Tibial nerve (tissue), 4 donors: ENCODE data around the gene PSMA5. TPM values are rescaled to one million over a fixed set of nuclear protein-coding genes. Genes with fewer than 3 reads are reported as not detected.
A peak's percentile ranks its signal among the peaks of the same experiment; 100 is the strongest.

Experiments
- DNase-seq, 2 donors: peaks; one replicate each; pipeline ENCODE4 v3.0.0-alpha.2; 2019; ENCODE audit warnings: low spot score in 2 of 2
- H3K27ac ChIP-seq, 4 donors: fragments of 200-600 bp; sonication (generic) in 3 of 4; one replicate each; pipeline ENCODE4 v1.5.1; 2017 to 2019; ENCODE audit warnings: mild to moderate bottlenecking in 1 of 4
- H3K27me3 ChIP-seq, 2 donors: fragments of 200-600 bp; sonication (generic) in 1 of 2; one replicate each; pipeline versions ENCODE4 v1.5.1 to v1.6.0; 2017 to 2019
- H3K36me3 ChIP-seq, 3 donors: fragments of 200-600 bp; sonication (generic); one replicate each; pipeline ENCODE4 v1.5.1; 2018 to 2019
- H3K4me1 ChIP-seq, 4 donors: fragments of 200-600 bp; sonication (generic) in 3 of 4; one replicate each; pipeline ENCODE4 v1.5.1; 2017 to 2019
- H3K4me3 ChIP-seq, 4 donors: fragments of 200-600 bp; sonication (generic) in 3 of 4; one replicate each; pipeline ENCODE4 v1.5.1; 2017 to 2019; ENCODE audit warnings: mild to moderate bottlenecking in 1 of 4, moderate library complexity in 1 of 4
- H3K9me3 ChIP-seq, 4 donors: fragments of 200-600 bp; sonication (generic) in 3 of 4; one replicate each; pipeline ENCODE4 v1.5.1; 2017 to 2019
- EP300 ChIP-seq, 2 donors: sonication (generic); formaldehyde crosslinking; IDR thresholded peaks; one replicate each; pipeline ENCODE4 v1.6.1; 2017; ENCODE audit warnings: antibody characterized with exemption in 2 of 2, mild to moderate bottlenecking in 1 of 2
- POLR2A ChIP-seq, 2 donors: fragments of 450-650 bp; IDR thresholded peaks; one replicate each; pipeline ENCODE4 v1.6.1; 2017; ENCODE audit warnings: antibody characterized with exemption in 2 of 2, mild to moderate bottlenecking in 2 of 2, moderate library complexity in 2 of 2
- WGBS, 2 donors: methylation state at CpG; one replicate each; pipeline ENCODE4 v1.1.5; 2018; 5-methylcytosine and 5-hydroxymethylcytosine counted together
- total RNA-seq, 4 donors: library from RNA; depleted of rRNA; stranded (reverse); fragments of >200 nt; gene quantifications; one replicate each; pipeline ENCODE4 v1.1.0, GENCODE V29; 2016
- TF ChIP-seq, protein P1 (sequence below), 5 experiments: fragments of 200-600 bp in 3 of 5; fragments of 450-650 bp in 2 of 5; sonication (generic) in 3 of 5; IDR thresholded peaks; one replicate each; pipeline ENCODE4 v1.5.1; 2016 to 2019; ENCODE audit warnings: antibody characterized with exemption in 5 of 5, mild to moderate bottlenecking in 3 of 5, moderate library complexity in 2 of 5

Gene PSMA5
- total RNA-seq, 4 donors from 2014 or later: 20.5 to 28.8 (median 24.9) TPM

DNA sequence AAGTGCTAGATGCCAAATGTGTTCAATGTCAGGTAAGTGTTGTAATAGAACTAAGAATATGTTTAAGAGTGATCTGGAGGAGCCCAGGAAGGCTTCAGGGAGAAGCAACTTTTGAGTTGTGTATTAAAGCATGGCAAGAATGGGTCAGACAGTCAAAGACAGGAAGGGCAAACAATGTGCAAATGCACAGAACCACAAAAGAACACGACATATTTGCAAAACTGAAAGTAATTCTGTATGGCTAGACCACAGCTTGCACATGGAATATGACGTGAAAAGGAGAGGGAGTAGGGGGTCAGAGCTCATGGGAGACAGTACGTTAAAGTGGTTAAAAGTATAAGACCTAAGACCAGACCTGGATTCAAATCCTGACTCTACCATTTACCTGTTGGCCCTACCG is 21.4 kb downstream of the PSMA5 start:
- TF ChIP-seq, protein P1, sequence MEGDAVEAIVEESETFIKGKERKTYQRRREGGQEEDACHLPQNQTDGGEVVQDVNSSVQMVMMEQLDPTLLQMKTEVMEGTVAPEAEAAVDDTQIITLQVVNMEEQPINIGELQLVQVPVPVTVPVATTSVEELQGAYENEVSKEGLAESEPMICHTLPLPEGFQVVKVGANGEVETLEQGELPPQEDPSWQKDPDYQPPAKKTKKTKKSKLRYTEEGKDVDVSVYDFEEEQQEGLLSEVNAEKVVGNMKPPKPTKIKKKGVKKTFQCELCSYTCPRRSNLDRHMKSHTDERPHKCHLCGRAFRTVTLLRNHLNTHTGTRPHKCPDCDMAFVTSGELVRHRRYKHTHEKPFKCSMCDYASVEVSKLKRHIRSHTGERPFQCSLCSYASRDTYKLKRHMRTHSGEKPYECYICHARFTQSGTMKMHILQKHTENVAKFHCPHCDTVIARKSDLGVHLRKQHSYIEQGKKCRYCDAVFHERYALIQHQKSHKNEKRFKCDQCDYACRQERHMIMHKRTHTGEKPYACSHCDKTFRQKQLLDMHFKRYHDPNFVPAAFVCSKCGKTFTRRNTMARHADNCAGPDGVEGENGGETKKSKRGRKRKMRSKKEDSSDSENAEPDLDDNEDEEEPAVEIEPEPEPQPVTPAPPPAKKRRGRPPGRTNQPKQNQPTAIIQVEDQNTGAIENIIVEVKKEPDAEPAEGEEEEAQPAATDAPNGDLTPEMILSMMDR (IDR thresholded peaks at IDR 0.05): no peak
- no peak for TF ChIP-seq EP300 (IDR thresholded peaks at IDR 0.05)
- no peak for TF ChIP-seq POLR2A (IDR thresholded peaks at IDR 0.05)
- DNase-seq: no peak
- H3K36me3 ChIP-seq: peaks cover 4 to 72% (median 29%) of the 10 kb centered on the region in 3 donors

DNA sequence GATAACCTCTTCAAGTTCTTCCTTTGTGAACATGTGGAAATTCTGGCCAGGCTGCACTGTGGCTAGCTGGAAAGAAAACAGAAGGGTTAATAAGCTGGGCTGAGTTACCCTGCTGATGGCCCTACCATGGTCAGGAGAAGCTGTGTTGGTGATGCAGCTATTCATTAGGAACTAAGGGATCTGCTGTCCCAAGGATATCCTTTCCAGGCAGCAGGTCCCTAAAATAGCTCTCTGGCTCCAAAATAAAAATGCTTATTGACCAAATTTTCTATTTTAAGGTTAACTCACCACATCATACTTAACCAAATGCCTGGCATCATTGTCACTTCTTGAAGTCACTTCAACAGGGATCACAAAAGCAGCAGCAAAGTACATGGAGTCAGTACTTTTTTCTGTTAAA is 24.2 kb downstream of the PSMA5 start:
- Histone ChIP-seq H3K27me3 (no peaks in the 10 kb centered on the region), H3K4me3 (no peak overlapping the region), H3K36me3 (peaks cover 0 to 44% (median 18%) of the 10 kb centered on the region in 3 donors), H3K9me3 (no peaks in the 10 kb centered on the region), H3K4me1 (peaks cover 0 to 18% (median 6%) of the 10 kb centered on the region in 4 donors), H3K27ac (no peak overlapping the region)
- DNase-seq: no peak
- TF ChIP-seq POLR2A (IDR thresholded peaks at IDR 0.05) (no peak), EP300 (IDR thresholded peaks at IDR 0.05) (no peak)
- TF ChIP-seq, protein P1 (IDR thresholded peaks at IDR 0.05): no peak

More for the DNA sequence above, 21.4 kb downstream of the PSMA5 start:
- Histone ChIP-seq H3K4me1 (no peaks in the 10 kb centered on the region), H3K4me3 (no peak overlapping the region), H3K27ac (no peak overlapping the region), H3K27me3 (no peaks in the 10 kb centered on the region), H3K9me3 (no peaks in the 10 kb centered on the region)
- WGBS, 2 donors: 74 to 75% methylated on average over 4 of the region's 4 CpGs

DNA sequence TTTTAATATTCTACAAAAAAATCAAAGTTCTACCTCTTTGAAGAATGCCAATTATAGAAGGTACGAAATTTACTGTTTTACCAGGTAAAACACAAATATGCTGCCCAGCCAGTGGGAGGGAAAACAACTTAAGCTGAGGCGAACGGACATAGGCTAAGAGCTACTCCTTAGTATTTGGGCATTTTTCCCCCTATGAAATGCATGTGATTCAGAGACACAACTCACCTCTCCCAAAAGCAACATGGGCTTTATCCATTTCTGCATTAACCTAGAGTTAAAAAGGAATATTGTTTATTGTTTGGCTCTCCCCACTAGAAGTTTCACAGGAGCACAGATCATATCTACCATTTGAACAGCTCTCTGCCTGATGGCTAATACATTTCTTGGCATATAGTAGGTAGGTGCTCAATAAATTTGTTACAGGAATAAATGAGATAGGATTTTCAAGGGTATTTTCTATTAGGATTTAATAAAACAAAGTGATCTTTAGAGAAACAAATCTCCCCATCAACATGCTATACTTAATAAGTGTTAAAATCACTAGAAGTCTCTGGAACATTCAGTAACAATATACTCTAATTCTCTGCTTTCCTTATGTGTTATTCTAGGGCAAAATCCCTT is 26.1 kb downstream of the PSMA5 start:
- Histone ChIP-seq H3K27ac (peak overlapping the region in 2 of 4 donors; percentile 86 to 90), H3K4me3 (no peak overlapping the region)
- WGBS, 2 donors: 93 to 94% methylated on average over 3 of the region's 3 CpGs

DNA sequence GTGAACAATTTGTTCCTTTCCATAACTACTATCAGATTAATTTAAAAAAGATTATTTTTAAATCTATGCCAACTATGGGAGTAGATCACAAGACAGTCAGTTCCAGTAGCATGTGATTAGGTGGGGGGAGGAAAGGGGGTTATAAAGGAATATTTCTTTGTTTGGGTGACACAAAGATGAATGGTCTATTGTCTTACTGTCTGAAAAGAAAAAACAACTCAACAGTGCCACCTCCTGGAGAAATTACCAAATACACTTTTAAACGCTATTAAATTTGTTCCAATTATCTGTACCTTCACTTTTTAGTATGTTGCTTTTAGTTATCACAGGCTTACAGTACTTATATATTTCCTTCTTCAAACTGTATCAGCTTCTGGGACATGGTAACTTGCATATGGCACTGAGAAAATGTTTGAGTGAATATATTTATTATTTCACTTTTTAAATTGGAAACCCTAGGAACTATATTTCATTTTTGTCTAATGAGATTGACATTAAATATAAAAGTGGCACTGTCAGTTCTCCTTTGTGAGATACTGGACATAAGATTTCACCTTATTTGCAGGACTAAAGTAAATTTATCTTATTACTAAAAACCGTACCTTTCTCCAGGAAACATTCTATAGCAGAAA is 26.8 kb downstream of the PSMA5 start:
- TF ChIP-seq, protein P1 (IDR thresholded peaks at IDR 0.05): peak; percentile 44 to 89 (median 54)
- TF ChIP-seq POLR2A (IDR thresholded peaks at IDR 0.05): no peak
- peak; percentile 49 to 56 for TF ChIP-seq EP300 (IDR thresholded peaks at IDR 0.05)
- peak overlapping the region; percentile 77 to 90 (median 84) for H3K27ac ChIP-seq
- H3K36me3 ChIP-seq: peaks cover 0 to 28% (median 13%) of the 10 kb centered on the region in 3 donors
- peaks cover 0 to 41% (median 26%) of the 10 kb centered on the region in 4 donors for H3K4me1 ChIP-seq
- DNase-seq: peak in 1 of 2 donors; percentile 73
- no peaks in the 10 kb centered on the region for H3K27me3 ChIP-seq
- 35 to 36% methylated on average over 2 of the region's 2 CpGs for WGBS, 2 donors
- H3K4me3 ChIP-seq: no peak overlapping the region
- no peaks in the 10 kb centered on the region for H3K9me3 ChIP-seq

More for the DNA sequence above, 26.1 kb downstream of the PSMA5 start:
- Histone ChIP-seq H3K27me3 (no peaks in the 10 kb centered on the region), H3K9me3 (no peaks in the 10 kb centered on the region), H3K4me1 (peaks cover 0 to 34% (median 22%) of the 10 kb centered on the region in 4 donors), H3K36me3 (peaks cover 0 to 29% (median 13%) of the 10 kb centered on the region in 3 donors)
- TF ChIP-seq EP300 (IDR thresholded peaks at IDR 0.05) (no peak), POLR2A (IDR thresholded peaks at IDR 0.05) (no peak)
- TF ChIP-seq, protein P1 (IDR thresholded peaks at IDR 0.05): no peak
- DNase-seq: no peak
